Nephron progenitor cell (in vitro differentiated cells): Measurements from ENCODE around the gene AGAP1.

Experiments used
- DNase-seq: peaks from one replicate; pipeline ENCODE4 v3.0.0; 2021
- H3K27ac Mint-ChIP-seq: 2 replicates; pipeline ENCODE4 v1.8.0; 2021; ENCODE audit warnings: mild to moderate bottlenecking, moderate library complexity, mixed read lengths
- H3K27me3 Mint-ChIP-seq: 2 replicates; pipeline ENCODE4 v1.8.0; 2021; ENCODE audit warnings: mild to moderate bottlenecking, low read depth, mixed read lengths; ENCODE audit not compliant: poor library complexity
- H3K36me3 Mint-ChIP-seq: 2 replicates; pipeline ENCODE4 v1.8.0; 2021; ENCODE audit warnings: low read depth, mixed read lengths
- H3K4me1 Mint-ChIP-seq: 2 replicates; pipeline ENCODE4 v1.8.0; 2021; ENCODE audit warnings: mixed read lengths
- H3K4me3 Mint-ChIP-seq: 2 replicates; pipeline ENCODE4 v1.8.0; 2021; ENCODE audit warnings: mild to moderate bottlenecking, moderate library complexity, mixed read lengths
- H3K9me3 Mint-ChIP-seq: 2 replicates; pipeline ENCODE4 v1.8.0; 2021; ENCODE audit warnings: mild to moderate bottlenecking, moderate library complexity, mixed read lengths
- TF ChIP-seq, protein P1 (sequence below): fragments of 200-600 bp; sonication (generic); IDR thresholded peaks from 2 replicates; pipeline ENCODE4 v1.5.0; 2021; ENCODE audit warnings: antibody characterized with exemption

AGAP1 gene

GRCh38 chr2:235619544-235619943, 125.7 kb downstream of the AGAP1 start:
- H3K4me1 Mint-ChIP-seq: peaks cover 31% of the 10 kb centered on the region
- no peak overlapping the region for H3K27ac Mint-ChIP-seq
- H3K27me3 Mint-ChIP-seq: no peaks in the 10 kb centered on the region
- peaks cover 19% of the 10 kb centered on the region for H3K9me3 Mint-ChIP-seq
- no peak for DNase-seq
- TF ChIP-seq, protein P1, sequence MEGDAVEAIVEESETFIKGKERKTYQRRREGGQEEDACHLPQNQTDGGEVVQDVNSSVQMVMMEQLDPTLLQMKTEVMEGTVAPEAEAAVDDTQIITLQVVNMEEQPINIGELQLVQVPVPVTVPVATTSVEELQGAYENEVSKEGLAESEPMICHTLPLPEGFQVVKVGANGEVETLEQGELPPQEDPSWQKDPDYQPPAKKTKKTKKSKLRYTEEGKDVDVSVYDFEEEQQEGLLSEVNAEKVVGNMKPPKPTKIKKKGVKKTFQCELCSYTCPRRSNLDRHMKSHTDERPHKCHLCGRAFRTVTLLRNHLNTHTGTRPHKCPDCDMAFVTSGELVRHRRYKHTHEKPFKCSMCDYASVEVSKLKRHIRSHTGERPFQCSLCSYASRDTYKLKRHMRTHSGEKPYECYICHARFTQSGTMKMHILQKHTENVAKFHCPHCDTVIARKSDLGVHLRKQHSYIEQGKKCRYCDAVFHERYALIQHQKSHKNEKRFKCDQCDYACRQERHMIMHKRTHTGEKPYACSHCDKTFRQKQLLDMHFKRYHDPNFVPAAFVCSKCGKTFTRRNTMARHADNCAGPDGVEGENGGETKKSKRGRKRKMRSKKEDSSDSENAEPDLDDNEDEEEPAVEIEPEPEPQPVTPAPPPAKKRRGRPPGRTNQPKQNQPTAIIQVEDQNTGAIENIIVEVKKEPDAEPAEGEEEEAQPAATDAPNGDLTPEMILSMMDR: no peak
- H3K4me3 Mint-ChIP-seq: no peak overlapping the region
- H3K36me3 Mint-ChIP-seq: peaks cover 31% of the 10 kb centered on the region

GRCh38 chr2:235621736-235622135, 127.9 kb downstream of the AGAP1 start:
- DNase-seq: no peak
- no peak overlapping the region for H3K4me3 Mint-ChIP-seq
- H3K4me1 Mint-ChIP-seq: peaks cover 22% of the 10 kb centered on the region
- no peaks in the 10 kb centered on the region for H3K27me3 Mint-ChIP-seq
- peaks cover 23% of the 10 kb centered on the region for H3K9me3 Mint-ChIP-seq
- TF ChIP-seq, protein P1: no peak
- H3K27ac Mint-ChIP-seq: no peak overlapping the region
- H3K36me3 Mint-ChIP-seq: peaks cover 38% of the 10 kb centered on the region

GRCh38 chr2:235623111-235623510, 129.3 kb downstream of the AGAP1 start:
- TF ChIP-seq, protein P1: no peak
- no peak overlapping the region for H3K4me3 Mint-ChIP-seq
- peaks cover 4% of the 10 kb centered on the region for H3K27me3 Mint-ChIP-seq
- peaks cover 22% of the 10 kb centered on the region for H3K4me1 Mint-ChIP-seq
- peaks cover 30% of the 10 kb centered on the region for H3K36me3 Mint-ChIP-seq
- H3K27ac Mint-ChIP-seq: peak overlapping the region; percentile 40
- H3K9me3 Mint-ChIP-seq: peaks cover 16% of the 10 kb centered on the region
- DNase-seq: no peak

- DNase-seq: no peak
- H3K27ac Mint-ChIP-seq: no peak overlapping the region
- peaks cover 27% of the 10 kb centered on the region for H3K36me3 Mint-ChIP-seq
- no peak overlapping the region for H3K4me3 Mint-ChIP-seq
- TF ChIP-seq, protein P1: no peak
- peaks cover 16% of the 10 kb centered on the region for H3K9me3 Mint-ChIP-seq
- H3K27me3 Mint-ChIP-seq: peaks cover 4% of the 10 kb centered on the region
- H3K4me1 Mint-ChIP-seq: peaks cover 22% of the 10 kb centered on the region
These were observed 129.9 kb downstream of the AGAP1 start for GRCh38 chr2:235623752-235624151.

- Mint-ChIP-seq H3K9me3 (peaks cover 16% of the 10 kb centered on the region), H3K36me3 (peaks cover 24% of the 10 kb centered on the region), H3K4me1 (peaks cover 31% of the 10 kb centered on the region), H3K27ac (no peak overlapping the region), H3K4me3 (no peak overlapping the region), H3K27me3 (peaks cover 8% of the 10 kb centered on the region)
- TF ChIP-seq, protein P1: no peak
- no peak for DNase-seq
These were observed 132.8 kb downstream of the AGAP1 start for GRCh38 chr2:235626658-235627057.

GRCh38 chr2:235627682-235628081, 133.8 kb downstream of the AGAP1 start:
- peaks cover 24% of the 10 kb centered on the region for H3K4me1 Mint-ChIP-seq
- H3K27ac Mint-ChIP-seq: no peak overlapping the region
- DNase-seq: no peak
- TF ChIP-seq, protein P1: no peak
- H3K9me3 Mint-ChIP-seq: peaks cover 16% of the 10 kb centered on the region
- H3K4me3 Mint-ChIP-seq: no peak overlapping the region
- H3K36me3 Mint-ChIP-seq: peaks cover 23% of the 10 kb centered on the region
- peaks cover 8% of the 10 kb centered on the region for H3K27me3 Mint-ChIP-seq
